GM18508 (cell line): ENCODE results near the gene CPN2.

ENCODE experiments used
- ATAC-seq: cut with Tn5 transposase; IDR thresholded peaks from one replicate; pipeline ENCODE4 v1.9.1; 2021; ENCODE audit warnings: moderate number of reproducible peaks; ENCODE audit not compliant: insufficient read depth, unreplicated experiment

CPN2 gene

GRCh38 chr3:194357681-194358080, 6.6 kb upstream of the CPN2 start:
- no peak for ATAC-seq

GRCh38 chr3:194355379-194355778, 4.3 kb upstream of the CPN2 start:
- ATAC-seq, result no peak

GRCh38 chr3:194354315-194354714, 3.2 kb upstream of the CPN2 start:
- ATAC-seq, result no peak

GRCh38 chr3:194352667-194353246, 1.6 kb upstream of the CPN2 start:
- ATAC-seq, result no peak

GRCh38 chr3:194351952-194352536, 916 bp upstream of the CPN2 start:
- no peak for ATAC-seq

- ATAC-seq, result no peak
These were observed 429 bp downstream of the CPN2 start for GRCh38 chr3:194350726-194351071.

GRCh38 chr3:194348354-194348753, 2.8 kb downstream of the CPN2 start:
- ATAC-seq, result no peak

GRCh38 chr3:194346621-194347020, 4.5 kb downstream of the CPN2 start:
- ATAC-seq, result no peak

GRCh38 chr3:194346035-194346434, 5.1 kb downstream of the CPN2 start:
- no peak for ATAC-seq

- ATAC-seq, result no peak
These were observed 7.1 kb downstream of the CPN2 start for GRCh38 chr3:194344012-194344411.

- ATAC-seq, result no peak
These were observed 7.6 kb downstream of the CPN2 start for GRCh38 chr3:194343561-194343893.

GRCh38 chr3:194342861-194343560, 8.1 kb downstream of the CPN2 start:
- ATAC-seq, result no peak

GRCh38 chr3:194340757-194341400, 10.2 kb downstream of the CPN2 start:
- no peak for ATAC-seq

- no peak for ATAC-seq
These were observed 11.3 kb downstream of the CPN2 start for GRCh38 chr3:194339840-194340239.

GRCh38 chr3:194339356-194339755, 11.8 kb downstream of the CPN2 start:
- ATAC-seq, result no peak

GRCh38 chr3:194337965-194338753, 13.0 kb downstream of the CPN2 start:
- no peak for ATAC-seq

- no peak for ATAC-seq
These were observed 14.3 kb downstream of the CPN2 start for GRCh38 chr3:194336601-194337355.

- no peak for ATAC-seq
These were observed 17.2 kb downstream of the CPN2 start for GRCh38 chr3:194333981-194334320.

- no peak for ATAC-seq
These were observed 17.7 kb downstream of the CPN2 start for GRCh38 chr3:194333212-194333980.

GRCh38 chr3:194332858-194333211, 18.3 kb downstream of the CPN2 start:
- ATAC-seq, result no peak
